ENCODE results near the gene SCO1.

GRCh38 chr17:10651927-10652326, 45.4 kb downstream of the SCO1 start:
- no peak for TF ChIP-seq CTCF (conservative IDR thresholded peaks at IDR 0.05 in 1 of 2, IDR thresholded peaks at IDR 0.05 in 1 of 2; ENCODE audit: low read depth in 1 of 2, low read length in 2 of 2)
- no peak for TF ChIP-seq EZH2 (IDR thresholded peaks at IDR 0.05; ENCODE audit: low read length, missing control alignments)

All from fibroblast of lung (primary cell).